Effector CD4-positive, alpha-beta T cell (primary cell): Measurements from ENCODE around the gene SERINC2.
"Not testable (repeated sequence)": the region's sequence is repeated elsewhere in the genome, so short reads cannot be mapped to it uniquely, and the experiment has no call there.

Experiments used
- DNase-seq: peaks from one replicate; pipeline ENCODE4 v3.0.0-alpha.2; 2020

SERINC2 gene

DNA sequence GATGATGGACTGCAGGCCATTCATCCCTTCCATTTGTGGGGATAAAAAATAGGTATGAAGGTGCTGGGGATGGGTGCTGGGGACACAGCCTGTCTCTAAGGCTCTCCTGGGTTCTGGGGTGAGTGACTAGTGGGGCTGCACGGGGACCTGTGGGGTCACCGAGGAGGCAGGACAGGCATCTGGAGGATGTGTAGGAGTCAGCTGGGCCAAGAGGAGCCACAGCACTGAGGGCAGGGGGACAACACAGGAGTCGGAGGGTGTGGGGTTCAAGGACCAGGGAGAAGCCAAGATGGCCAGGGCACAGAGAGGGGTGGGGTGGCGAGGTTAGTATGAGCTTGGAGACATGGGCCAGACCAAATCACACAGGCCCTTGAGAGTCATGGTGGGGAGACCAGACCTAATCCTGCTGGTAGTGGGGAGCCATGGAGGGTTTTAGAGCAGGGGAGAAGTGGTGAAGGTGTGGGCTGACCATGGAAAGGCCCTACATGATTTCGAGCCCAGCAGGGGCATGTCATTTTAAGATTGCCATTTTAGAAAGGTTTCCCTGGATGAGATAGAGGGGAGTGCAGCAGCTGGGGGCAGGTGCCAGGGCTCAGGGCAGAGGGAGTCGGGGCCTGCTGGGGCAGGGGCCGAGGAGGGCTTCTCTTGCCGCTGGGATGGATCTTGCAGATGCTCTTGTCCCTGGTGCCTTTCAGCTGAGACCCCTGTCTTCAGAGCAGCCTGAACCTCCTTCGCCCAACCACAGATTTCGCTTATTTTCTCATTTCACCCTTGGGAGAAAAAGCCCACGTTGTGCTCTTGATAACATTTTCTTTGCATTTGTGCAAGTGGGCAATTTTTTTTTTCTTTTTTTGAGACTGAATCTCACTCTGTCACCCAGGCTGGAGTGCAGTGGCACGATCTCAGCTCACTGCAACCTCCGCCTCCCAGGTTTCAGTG lies 22.7 kb downstream of the SERINC2 start:
- no peak for DNase-seq

DNA sequence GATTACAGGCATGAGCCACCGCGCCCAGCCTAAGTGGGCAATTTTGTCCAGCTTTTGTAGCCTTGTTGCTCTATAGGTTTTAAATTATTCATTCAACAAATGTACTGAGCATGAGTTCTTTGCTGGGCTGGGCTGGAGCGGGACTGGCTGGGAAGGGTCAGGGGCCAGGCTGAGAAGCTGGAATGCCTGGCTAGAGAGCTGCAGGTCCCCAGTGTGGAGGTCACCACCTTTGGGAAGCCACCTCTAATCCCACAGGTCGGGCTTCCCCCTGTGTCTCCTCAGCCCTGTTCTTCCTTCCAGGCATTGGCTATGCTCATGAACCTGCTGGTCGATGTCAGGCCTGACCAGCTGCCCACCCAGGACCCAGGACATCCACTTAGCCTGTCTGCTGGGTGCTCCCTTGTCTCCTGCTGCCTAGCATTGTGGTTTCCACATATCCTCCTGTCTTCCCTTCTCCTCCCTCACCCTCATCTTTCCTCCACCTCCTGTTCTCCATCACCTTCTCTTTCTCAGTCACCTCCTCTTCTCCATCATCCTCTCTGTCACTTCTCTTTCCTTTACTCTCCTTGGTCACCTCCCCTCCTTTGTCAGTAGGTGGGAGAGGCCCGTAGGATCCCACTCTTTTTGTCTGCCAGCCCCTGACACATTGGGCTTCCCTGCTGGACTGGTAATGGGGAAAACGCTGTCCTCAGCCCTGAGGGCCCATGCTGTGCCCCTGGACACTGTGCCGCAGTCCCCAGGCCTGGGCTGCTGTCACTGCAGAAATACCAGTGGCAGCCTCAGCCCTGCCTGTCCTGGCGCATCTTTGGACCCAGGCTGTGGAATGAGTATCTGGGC lies 23.8 kb downstream of the SERINC2 start:
- DNase-seq, result no peak

DNA sequence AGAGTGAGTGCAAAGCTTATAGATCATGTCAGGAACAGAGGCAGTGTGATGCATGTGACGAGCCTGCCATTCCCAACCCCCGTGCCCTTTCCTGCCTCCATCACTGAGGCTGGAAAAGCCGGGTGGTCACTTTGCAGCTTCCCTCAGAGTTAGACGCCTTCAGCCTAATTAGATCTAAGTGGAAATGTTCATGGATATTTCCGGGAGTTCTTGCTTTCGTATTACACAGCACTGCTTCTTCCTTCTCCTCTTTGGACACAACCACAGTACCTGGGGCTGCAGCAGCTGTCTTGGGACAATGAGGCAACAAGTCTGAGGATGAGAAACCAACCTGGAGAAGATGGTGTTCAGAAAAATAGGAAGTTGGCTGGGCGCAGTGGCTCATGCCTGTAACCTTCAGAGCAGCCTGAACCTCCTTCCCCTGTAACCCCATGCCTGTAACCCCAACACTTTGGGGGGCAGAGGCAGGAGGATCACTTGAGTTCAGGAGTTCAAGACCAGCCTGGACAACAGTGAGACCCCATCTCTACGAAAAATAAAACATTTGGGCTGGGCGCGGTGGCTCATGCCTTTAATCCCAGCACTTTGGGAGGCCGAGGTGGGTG lies 24.5 kb downstream of the SERINC2 start:
- DNase-seq, result no peak

DNA sequence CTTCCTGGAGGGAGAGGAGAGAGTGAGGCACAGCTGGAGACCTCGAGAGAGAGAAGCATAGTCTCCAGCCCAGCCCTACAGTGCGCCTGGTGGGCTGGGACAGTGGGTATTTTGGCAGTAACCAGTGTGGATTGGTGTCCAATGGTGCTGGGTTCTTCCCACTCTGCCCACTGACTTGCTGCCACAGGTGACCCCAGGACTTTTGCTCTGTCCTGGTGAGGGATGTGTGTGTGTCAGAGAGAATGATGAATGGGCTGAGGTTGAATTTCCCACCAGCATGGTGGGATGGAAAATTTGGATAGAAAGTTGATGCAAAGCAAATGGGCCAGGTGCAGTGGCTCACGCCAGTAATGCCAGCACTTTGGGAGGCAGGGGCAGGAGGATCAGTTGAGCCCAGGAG lies 26.3 kb downstream of the SERINC2 start:
- no peak for DNase-seq

DNA sequence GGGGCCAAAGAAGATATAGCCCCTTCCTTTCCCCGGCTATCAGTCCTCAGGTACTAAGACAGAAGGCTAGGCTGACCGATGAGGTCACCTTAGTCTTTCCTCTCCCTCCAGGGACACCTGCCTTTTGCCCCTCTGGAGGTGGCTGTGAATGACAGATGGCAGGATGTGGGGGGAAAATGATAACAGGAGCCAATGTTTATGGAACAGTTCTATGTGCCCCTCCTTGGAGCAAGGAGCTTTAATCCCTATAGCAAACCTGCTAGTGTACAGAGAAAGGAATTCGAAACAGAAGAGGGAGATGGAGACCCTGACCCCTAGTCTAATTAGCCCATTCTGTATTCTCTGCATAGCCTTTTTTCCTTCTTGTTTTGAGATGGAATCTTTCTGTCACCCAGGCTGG lies 28.1 kb downstream of the SERINC2 start:
- no peak for DNase-seq

DNA sequence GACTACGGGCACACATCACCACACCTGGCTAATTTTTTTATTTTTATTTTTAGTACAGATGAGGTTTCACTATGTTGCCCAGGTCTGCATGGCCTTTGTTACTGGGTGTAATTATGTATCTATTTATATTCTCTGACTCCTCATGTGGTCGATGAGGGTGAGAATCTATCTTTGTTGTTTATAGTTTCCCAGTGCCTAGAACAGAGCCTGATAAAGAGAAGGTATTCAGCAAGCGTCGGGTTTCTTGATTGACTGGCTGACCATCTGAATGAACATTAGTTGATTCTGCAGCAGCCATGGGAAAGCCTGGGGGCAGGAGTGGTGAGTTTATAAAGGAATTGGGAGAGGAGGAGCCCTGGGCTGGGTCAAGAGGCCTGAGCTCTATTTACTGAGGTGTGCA lies 28.5 kb downstream of the SERINC2 start:
- DNase-seq, result no peak

DNA sequence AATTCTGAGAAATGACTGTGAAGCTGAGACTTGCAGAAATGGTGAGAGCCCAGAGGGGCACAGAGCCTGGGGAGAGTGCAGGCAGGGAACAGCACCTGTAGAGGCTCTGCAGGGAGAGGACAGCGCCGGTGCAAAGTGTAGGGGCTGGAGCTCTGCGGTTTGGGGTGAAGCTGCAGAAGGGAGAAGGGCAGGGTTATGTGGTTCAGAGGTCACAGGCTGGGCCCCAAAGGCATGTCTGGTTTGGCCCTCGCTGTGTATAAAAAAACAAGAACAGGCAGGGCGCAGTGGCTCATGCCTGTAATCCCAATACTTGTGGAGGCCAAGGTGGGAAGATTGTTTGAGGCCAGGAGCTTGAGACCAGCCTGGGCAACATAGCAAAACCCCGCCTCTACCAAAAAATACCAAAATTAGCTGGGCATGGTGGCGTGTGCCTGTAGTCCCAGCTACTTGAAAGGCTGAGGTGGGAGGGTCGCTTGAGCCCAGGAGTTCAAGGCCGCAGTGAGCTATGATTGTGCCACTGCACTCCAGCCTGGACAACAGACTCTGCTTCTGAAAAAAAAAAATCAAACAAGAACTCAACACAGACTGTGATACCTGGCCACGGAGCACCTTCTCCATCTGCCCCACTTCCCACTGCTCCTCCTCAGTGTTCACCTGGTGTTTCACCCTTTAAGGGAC lies 29.1 kb downstream of the SERINC2 start:
- DNase-seq, result no peak

DNA sequence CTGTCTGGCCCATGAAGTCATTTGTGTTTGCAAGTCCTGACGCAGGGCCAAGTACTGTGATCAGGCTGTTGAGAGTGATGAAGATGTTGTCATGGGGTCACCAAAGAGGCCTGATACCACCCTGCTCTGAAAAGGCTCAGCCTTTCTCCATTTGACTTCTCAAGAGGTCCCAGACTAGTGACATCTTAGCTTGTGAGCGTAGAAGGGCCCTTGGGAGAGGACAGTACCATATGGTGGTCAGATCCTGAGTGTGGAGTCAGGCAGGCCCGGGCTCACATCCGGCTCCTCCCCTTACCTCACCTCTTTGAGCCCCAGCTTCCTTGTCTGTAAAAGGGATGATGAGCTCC lies 29.6 kb downstream of the SERINC2 start:
- DNase-seq, result no peak

DNA sequence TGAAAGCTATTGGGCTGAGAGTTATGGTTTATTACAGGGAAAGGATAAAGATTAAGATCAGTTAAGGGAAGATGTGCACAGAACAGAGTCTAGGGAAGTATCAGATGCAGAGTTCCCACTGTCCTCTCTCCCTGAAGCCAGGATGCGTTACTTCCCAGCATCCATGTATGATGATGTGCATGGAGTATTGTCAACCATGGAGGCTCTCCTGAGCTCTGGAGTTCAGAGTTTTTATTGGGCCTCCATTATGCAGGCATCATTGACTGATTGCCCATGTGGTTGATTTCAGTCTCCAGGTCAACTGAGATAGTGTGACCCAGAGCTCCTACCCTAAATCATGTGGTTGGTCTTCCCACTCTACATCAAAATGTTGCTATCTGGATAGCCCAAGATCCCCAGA lies 30.7 kb downstream of the SERINC2 start:
- no peak for DNase-seq

DNA sequence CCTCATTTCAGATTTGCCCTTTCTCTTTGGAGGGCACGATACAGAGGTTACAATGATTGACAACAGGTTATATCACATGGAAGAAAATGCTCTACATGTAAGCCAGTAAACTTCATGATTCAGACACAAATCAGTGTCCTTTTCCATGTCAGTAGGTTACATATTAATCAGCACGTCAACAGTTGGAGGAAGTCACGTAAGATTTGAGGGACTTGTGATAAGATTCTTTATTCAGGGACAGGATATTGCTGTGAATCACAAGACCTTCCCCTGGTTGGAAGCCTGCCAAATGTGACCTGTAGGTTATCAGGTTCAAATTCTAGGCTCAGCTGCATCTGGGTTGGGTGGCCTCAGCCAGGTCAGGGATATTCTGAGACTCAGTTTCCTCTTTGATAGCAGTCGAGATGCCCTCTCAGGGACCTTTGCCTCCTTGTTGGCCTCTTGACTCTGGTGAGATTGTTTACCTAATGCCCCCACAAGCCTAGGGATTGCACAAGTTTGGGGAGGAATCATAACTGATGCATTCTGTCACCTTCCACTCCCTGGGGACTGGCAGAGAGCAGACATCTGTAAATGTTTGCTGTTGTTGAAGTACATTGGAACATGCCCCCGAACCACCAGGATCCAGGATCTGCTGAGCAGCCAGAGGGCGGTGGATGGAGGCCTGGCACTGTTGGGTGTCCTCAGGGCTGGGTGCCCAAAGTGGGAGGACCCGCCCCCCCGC lies 31.9 kb downstream of the SERINC2 start:
- DNase-seq, result no peak

DNA sequence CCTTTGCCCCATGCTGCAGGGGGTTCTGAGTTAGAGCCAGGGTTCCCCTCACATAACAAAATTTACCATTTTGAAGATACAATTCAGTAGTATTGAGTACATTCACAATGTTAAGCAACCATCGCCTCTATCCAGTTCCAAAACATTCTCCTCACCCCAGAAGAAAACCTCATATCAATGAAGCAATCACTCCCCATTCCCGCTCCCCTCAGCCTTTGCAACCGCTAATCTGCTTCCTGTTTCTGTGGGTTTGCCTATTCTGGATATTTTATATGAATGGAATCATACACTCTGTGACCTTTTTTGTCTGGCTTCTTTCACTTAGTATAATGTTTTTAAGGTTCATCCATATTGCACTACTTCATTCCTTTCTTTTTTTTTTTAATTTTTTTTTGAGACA lies 32.9 kb downstream of the SERINC2 start:
- no peak for DNase-seq

DNA sequence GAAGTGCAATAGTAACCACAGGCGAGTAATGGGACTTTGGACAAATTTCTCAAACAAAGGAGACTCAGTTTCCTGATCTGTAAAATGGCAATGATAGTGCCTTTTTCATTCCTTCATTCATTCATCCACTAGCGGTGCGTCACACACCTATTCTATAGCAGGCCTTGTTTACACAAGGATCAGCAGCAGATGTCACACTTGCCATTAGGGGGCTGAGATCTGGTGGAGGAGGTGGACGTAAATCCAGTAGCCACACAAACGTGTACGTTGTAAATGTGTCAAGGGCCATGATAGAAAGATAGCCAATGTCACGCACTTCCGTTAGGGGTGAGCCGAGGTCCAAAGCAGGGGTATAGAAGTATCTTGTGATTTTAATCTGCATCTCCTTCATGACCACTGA lies 34.2 kb downstream of the SERINC2 start:
- DNase-seq, result no peak

DNA sequence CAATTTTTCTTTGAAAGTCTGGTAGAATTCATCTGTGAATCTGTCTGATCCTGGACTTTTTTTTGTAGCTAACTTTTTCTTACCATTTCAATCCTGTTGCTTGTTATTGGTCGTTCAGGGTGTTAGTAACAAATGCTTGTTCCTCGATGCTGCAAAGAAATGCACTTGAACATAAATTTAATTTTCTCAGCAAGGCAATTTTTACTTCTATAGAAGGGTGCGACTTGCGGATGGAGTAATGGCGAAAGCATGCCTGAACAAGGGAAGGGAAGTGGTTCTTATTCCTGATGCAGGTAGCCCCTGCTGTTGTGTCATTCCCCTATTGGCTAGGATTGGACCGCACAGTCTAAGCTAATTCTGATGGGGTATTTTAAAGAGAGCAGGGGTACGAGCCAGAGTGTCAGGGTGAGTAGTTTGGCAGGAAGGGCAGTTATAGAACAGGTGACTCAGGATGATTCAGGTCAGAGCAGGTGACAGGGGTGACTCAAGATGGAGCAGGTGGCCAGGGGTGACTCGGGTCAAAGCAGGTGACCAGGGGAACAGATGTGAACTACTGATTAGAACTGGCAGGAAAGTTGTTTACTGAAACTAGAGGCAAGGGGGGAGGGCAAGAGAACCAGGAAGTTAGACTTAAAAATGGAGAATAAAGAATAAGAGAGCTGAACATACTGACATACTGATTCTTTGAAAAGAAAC lies 40.5 kb downstream of the SERINC2 start:
- no peak for DNase-seq

DNA sequence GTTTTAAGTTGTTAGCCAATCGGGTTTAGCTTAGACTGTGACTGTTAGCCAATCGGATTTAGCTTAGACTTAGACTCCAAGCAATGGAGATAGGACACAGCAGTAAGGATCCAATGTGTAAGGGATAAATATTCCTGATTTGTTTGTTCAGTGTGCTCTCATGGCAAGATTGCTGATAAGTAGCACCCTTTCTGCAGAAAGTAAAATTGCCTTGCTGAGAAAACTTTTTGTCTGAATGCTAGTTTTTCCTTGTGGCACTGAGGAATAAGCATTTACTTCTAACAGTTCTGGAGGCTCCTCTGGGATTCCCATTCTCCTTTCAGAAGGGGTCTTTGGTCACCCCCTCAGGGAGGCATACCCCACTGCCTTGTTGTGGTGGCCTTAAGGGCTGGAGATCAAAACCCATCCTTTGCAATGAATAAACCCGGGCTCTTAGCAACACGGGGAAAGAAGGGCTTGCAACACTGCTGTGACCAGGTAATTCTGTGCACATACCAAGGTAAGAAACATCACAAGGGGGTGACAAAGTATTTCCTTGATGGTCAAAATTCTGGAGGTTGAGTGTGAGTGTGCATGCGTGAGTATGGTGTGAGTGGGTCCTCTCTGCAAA lies 45.4 kb downstream of the SERINC2 start:
- no peak for DNase-seq

DNA sequence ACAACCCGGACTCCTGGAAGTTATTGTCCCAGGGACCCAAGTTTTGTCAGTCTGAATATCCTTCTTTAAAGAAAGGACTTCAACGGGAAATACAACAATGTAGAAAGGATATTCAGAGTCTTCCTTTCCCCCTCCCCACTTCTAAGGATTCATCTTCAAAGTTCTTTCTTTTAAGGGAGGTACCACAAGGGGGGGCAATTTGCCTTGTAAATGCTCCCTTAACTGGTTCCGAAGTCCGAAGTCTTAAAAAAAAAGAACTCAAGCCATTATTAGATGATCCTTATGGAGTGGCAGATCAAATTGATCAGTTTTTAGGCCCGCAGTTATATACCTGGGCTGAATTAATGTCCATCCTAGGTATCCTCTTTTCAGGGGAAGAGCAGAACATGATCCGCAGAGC lies 47.0 kb downstream of the SERINC2 start:
- DNase-seq, result no peak

DNA sequence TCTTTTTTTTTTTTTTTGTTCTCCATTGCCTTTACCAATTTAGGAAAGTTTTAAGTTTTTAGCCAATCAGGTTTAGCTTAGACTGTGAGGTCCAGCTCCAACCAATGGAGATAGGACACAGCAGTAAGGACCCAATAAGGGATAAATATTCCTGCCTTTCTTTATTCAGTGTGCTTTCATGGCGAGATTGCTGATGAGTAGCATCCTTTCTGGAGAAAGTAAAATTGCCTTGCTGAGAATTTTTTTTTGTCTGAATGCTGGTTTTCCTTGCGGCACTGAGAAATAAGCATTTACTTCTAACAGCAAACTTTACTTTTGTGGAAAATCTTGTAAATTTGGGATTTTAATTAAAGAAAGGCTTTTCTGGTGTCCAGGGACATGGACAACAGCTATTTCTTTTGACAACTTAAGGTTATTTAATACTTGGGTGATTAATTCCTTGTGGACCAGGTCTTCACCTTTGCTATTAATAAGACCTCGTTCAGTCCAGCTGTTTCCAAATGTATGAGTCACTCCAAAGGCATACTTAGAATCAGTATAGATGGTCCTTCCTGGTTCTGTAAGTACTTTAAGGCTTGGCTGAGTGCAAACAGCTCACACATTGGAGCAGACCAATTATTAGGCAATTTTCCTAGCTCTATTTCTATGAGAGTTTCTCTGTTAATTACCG lies 54.1 kb downstream of the SERINC2 start:
- DNase-seq, result no peak

DNA sequence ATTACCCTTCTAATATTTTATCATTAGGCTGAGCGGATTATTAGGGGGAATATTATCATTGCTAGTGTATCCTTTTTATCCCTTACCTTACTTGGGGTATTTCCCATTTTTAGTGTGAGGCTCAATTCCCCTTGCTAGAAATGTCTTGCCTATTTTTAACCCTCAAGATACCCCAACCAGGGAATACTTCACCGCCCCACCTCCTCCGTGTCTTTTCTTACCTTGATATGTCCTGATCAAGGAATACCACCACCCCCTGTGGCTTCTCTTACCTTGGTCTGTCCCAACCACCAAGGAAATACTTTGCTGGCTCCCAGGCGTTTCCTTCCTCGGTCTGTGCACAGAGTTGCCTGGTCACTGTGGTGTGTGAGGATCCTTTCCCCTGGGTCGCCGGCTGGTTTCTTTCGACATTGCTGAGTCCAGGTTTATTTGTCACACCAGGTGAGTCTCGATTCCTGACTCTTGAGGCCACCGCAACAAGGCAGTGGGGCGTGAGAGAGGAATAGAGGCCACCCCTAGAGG lies 57.8 kb downstream of the SERINC2 start:
- DNase-seq, result no peak

DNA sequence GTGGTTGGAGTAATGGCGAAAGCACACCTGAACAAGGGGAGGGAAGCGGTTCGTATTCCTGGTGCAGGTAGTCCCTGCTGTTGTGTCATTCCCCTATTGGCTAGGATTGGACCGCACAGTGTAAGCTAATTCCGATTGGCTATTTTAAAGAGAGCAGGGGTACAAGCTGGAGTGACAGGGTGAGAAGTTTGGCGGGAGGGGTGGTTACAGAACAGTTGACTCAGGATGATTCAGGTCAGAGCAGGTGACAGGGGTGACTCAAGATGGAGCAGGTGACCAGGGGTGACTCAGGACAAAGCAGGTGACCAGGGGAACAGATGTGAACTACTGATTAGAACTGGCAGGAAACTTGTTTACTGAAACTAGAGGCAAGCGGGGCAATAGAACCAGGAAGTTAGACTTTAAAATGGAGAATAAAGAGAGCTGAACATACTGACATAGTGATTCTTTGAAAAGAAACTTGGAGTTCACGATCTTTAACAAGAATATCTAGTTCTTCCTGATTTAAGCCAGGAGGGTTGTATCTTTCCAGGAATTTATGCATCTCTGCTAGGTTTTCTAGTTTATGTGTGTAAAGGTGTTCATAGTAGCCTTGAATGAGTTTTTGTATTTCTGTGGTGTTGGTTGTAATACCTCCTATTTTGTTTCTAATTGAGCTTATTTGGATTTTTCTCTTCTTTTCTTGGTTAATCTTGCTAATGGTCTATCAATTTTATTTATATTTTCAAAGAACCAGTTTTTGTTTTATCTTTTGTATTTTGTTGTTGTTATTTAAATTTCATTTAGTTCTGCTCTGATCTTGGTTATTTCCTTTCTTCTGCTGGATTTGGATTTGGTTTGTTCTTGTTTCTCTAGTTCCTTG lies 58.7 kb downstream of the SERINC2 start:
- DNase-seq, result not testable (repeated sequence)

DNA sequence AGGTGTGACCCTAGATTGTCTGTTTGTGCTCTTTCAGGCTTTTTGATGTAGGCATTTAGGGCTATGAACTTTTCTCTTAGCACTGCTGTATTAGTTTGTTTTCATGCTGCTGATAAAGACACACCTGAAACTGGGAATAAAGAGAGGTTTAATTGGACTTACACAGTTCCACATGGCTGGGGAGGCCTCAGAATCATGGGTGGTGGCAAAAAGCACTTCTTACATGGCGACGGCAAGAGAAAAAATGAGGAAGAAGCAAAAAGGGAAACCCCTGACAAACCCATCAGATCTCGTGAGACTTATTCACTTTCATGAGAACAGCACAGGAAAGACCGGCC lies 59.3 kb downstream of the SERINC2 start:
- not testable (repeated sequence) for DNase-seq

DNA sequence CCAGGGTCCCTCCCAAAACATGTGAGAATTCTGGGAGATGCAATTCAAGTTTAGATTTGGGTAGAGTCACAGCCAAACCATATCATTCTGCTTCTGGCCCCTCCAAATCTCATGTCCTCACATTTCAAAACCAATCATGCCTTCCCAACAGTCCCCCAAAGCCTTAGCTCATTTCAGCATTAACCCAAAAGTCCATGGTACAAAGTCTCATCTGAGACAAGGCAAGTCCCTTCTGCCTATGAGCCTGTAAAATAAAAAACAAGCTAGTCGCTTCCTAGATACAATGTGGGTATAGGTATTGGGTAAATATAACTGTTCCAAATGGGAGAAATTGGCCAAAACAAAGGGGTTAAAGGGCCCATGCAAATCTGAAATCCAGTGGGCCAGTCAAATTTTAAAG lies 59.7 kb downstream of the SERINC2 start:
- DNase-seq, result not testable (repeated sequence)
